ENCODE measurements around the gene SLC11A1.

Gene SLC11A1, protein sequence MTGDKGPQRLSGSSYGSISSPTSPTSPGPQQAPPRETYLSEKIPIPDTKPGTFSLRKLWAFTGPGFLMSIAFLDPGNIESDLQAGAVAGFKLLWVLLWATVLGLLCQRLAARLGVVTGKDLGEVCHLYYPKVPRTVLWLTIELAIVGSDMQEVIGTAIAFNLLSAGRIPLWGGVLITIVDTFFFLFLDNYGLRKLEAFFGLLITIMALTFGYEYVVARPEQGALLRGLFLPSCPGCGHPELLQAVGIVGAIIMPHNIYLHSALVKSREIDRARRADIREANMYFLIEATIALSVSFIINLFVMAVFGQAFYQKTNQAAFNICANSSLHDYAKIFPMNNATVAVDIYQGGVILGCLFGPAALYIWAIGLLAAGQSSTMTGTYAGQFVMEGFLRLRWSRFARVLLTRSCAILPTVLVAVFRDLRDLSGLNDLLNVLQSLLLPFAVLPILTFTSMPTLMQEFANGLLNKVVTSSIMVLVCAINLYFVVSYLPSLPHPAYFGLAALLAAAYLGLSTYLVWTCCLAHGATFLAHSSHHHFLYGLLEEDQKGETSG

DNA sequence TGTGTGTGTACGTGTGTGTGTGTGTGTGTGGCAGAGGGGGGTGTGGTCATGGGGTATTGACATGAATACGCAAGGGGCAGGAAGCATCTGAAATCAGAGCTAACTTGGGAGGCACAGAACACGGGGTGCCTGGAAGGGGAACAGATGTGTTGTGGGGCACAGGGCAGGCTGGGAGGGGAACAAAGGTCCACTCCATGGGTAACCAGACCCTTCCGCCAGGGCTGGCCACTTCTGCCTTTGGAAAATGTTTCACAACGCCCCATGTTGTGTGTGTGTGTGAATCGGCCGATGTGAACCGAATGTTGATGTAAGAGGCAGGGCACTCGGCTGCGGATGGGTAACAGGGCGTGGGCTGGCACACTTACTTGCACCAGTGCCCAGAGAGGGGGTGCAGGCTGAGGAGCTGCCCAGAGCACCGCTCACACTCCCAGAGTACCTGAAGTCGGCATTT lies at the start of gene SLC11A1:
Gene SLC11A1 (plus strand): TSS at position 358 of the 451 bp plus-strand sequence. CDS start 96 bp downstream, outside the sequence.
- in situ Hi-C loops (cut with MboI; ENCODE audit: low pct_unique_long_range_greater_than_20kb, low sequenced_read_pairs, unreplicated experiment), result no loop called here
- no peak for DNase-seq (ENCODE audit: low spot score)
- TF ChIP-seq, protein P1, sequence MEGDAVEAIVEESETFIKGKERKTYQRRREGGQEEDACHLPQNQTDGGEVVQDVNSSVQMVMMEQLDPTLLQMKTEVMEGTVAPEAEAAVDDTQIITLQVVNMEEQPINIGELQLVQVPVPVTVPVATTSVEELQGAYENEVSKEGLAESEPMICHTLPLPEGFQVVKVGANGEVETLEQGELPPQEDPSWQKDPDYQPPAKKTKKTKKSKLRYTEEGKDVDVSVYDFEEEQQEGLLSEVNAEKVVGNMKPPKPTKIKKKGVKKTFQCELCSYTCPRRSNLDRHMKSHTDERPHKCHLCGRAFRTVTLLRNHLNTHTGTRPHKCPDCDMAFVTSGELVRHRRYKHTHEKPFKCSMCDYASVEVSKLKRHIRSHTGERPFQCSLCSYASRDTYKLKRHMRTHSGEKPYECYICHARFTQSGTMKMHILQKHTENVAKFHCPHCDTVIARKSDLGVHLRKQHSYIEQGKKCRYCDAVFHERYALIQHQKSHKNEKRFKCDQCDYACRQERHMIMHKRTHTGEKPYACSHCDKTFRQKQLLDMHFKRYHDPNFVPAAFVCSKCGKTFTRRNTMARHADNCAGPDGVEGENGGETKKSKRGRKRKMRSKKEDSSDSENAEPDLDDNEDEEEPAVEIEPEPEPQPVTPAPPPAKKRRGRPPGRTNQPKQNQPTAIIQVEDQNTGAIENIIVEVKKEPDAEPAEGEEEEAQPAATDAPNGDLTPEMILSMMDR (IDR thresholded peaks at IDR 0.05; ENCODE audit: extremely low read depth, insufficient read depth, missing control alignments), result no peak

DNA sequence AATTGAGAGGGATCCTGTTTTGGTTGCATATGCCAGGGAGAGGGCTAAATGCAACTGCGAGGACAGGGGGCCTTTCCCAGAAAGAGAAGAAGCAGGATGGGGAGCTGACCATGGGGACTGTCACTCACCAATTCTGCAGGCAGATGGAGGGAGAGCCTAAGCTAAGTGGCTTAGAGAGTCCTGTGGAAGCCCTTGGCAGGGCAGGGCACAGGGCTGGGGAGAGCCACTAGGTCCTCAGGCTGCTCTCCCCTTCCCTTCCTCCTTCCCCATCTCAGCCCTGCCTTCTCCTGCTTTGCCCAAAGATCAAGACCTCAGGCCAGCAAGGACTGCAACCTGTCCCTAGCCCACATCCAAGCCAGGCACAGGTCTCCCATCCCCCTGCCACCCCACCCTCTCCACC lies 49.8 kb upstream of the SLC11A1 start:
- in situ Hi-C loops (cut with MboI; ENCODE audit: low pct_unique_long_range_greater_than_20kb, low sequenced_read_pairs, unreplicated experiment), result no loop called here
- TF ChIP-seq, protein P1 (IDR thresholded peaks at IDR 0.05; ENCODE audit: extremely low read depth, insufficient read depth, missing control alignments), result no peak
- DNase-seq (ENCODE audit: low spot score), result no peak

DNA sequence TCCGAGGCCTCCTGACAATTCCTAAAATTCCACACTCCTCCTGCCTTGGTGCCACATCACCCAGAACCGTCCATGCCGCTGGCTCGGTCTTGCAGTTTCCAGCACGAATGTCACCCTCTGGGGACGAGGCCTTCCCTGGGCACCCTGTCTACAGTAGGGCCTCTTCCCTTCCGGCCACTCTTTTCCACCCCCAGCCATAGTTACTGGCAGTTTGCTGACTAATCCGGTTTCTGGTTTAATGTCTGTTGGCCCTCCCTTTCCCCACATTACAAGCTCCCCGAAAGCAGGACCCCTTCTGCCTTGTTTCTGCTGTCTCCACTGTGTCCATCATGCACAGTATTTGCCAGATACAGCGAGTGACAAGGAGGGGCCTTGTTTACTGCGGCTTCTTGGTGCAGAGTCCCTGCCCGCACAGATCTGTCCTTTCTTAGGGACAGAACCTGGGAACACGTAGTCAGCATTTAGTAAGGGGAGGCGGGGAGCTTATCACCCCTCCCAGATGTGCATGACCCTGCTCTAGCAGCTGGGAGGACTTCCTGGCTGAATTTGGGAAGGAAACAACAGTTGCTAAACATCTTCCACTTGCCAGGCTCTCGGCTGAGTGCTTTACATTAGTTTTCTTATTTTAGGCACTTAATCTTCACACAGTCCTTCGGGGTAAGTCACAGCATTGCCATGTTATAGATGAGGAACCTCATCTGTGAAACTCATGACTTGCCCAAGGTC lies 49.0 kb upstream of the SLC11A1 start:
- in situ Hi-C loops (cut with MboI; ENCODE audit: low pct_unique_long_range_greater_than_20kb, low sequenced_read_pairs, unreplicated experiment), result no loop called here
- no peak for DNase-seq (ENCODE audit: low spot score)
- TF ChIP-seq, protein P1 (IDR thresholded peaks at IDR 0.05; ENCODE audit: extremely low read depth, insufficient read depth, missing control alignments), result no peak

DNA sequence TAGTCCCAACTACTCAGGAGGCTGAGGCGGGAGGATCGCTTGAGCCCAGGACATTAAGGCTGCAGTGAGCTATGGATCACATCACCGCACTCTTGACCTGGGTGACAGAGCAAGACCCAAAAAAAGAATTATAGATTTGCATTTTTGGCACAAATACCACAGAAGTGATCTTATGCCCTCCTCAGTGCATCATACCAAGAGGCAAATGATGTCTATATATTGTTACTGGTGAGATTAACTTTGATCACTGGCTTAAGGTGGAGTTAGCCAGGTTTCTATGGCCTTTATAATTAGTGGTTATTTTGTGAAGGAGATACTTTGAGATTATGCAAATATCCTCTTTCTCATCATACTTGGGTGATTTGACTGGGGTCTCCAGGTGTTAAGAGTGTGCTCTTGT lies 47.5 kb upstream of the SLC11A1 start:
- no peak for DNase-seq (ENCODE audit: low spot score)
- TF ChIP-seq, protein P1 (IDR thresholded peaks at IDR 0.05; ENCODE audit: extremely low read depth, insufficient read depth, missing control alignments), result no peak
- in situ Hi-C loops (cut with MboI; ENCODE audit: low pct_unique_long_range_greater_than_20kb, low sequenced_read_pairs, unreplicated experiment), result no loop called here

DNA sequence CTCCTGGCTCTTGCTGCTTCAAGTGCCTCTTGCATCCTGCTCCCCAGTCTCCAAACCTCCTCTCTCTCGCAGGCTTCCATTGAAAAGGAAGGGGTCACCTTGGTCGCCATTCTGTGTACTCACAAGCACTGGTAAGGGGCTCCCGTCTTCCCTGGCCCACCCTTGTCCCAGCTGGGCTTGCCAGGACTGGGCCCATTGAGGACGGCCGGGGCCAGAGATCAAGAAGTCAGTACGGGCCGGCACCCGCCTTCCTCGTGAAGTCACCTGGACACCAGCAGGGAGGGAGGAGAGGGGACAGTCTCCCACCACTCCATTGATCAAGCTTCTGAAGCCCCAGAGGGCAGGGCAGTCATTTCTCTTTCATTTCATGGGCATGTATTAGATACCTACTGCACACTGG lies 41.4 kb upstream of the SLC11A1 start:
- TF ChIP-seq, protein P1 (IDR thresholded peaks at IDR 0.05; ENCODE audit: extremely low read depth, insufficient read depth, missing control alignments), result no peak
- in situ Hi-C loops (cut with MboI; ENCODE audit: low pct_unique_long_range_greater_than_20kb, low sequenced_read_pairs, unreplicated experiment), result no loop called here
- no peak for DNase-seq (ENCODE audit: low spot score)

DNA sequence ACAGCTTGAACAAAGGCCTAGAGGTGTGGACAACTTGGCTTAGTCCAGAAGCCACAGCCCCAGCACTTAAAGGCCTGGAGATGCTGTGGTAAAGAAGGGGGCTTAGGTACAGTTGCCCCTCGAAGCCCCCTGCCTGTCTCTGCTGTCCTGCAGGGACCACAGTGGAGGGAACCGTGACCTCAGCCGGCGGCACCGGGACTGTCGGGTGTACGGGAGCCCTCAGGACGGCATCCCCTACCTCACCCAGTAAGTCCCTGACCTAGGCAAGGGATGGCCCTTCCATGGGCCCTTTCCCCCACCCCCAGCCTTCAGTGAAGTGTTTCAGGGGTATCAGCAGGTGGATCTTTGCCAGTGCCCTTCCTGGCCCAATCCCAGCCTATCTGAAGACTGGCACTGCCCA lies 40.7 kb upstream of the SLC11A1 start:
- in situ Hi-C loops (cut with MboI; ENCODE audit: low pct_unique_long_range_greater_than_20kb, low sequenced_read_pairs, unreplicated experiment), result no loop called here
- TF ChIP-seq, protein P1 (IDR thresholded peaks at IDR 0.05; ENCODE audit: extremely low read depth, insufficient read depth, missing control alignments), result no peak

More for the DNA sequence above, 40.7 kb upstream of the SLC11A1 start:
- DNase-seq (ENCODE audit: low spot score), result no peak

Measured in GM13977 (cell line).